Hematopoietic multipotent progenitor cell (in vitro differentiated cells): ENCODE data around the gene ATG4A. TPM values are rescaled to one million over a fixed set of nuclear protein-coding genes. Genes with fewer than 3 reads are reported as not detected.

Experiments used
- DNase-seq, 3 donors: peaks; one replicate each; pipeline ENCODE4 v3.0.0-alpha.2; 2011 to 2015; ENCODE audit warnings: low read depth in 2 of 3, low spot score in 2 of 3
- total RNA-seq: library from RNA; depleted of rRNA; stranded (reverse); fragments of >200 nt; gene quantifications from one replicate; pipeline ENCODE4 v1.2.3, GENCODE V29; 2012

The ATG4A gene, protein sequence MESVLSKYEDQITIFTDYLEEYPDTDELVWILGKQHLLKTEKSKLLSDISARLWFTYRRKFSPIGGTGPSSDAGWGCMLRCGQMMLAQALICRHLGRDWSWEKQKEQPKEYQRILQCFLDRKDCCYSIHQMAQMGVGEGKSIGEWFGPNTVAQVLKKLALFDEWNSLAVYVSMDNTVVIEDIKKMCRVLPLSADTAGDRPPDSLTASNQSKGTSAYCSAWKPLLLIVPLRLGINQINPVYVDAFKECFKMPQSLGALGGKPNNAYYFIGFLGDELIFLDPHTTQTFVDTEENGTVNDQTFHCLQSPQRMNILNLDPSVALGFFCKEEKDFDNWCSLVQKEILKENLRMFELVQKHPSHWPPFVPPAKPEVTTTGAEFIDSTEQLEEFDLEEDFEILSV
- total RNA-seq, result 5.7 TPM

DNA sequence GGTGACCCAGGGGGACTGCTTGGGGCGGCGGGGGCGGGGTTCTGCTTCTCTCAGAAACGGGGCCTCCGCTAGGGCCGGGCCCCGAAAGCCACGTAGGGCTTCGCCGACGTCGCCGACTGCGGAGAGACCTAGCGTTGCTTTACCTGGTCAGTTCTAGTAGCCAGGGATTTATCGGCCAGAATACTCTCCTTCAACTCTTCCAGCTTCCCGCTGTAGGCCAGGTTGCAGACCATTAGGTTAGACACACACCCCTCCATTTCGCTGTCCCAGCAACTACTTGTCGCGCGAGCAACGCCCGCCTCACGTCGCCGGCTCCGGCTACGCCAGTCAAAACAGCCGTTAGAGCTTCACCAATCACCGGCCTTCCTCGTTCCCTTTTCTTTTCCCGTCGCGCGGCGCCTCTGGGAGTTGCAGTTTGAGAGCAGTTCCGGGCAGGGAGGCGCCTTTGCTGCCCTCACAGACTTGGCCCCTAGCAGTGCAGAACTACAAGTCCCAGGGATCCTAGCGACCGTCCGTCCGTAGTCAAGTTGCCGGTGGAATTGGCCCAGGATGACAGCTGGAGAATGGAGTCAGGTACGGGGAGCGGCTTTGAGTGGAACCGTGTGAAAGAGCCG, at the start of gene ATG4A, which contains the start of gene PSMD10:
ATG4A (plus strand) TSS at position 515 of the 614 bp plus-strand sequence; CDS start at position 564, 49 bp downstream.
PSMD10 (minus strand) TSS at position 279 of the 614 bp plus-strand sequence; CDS start at position 257, 22 bp downstream.
- DNase-seq, result peak; percentile 68 to 97 (median 92)

DNA sequence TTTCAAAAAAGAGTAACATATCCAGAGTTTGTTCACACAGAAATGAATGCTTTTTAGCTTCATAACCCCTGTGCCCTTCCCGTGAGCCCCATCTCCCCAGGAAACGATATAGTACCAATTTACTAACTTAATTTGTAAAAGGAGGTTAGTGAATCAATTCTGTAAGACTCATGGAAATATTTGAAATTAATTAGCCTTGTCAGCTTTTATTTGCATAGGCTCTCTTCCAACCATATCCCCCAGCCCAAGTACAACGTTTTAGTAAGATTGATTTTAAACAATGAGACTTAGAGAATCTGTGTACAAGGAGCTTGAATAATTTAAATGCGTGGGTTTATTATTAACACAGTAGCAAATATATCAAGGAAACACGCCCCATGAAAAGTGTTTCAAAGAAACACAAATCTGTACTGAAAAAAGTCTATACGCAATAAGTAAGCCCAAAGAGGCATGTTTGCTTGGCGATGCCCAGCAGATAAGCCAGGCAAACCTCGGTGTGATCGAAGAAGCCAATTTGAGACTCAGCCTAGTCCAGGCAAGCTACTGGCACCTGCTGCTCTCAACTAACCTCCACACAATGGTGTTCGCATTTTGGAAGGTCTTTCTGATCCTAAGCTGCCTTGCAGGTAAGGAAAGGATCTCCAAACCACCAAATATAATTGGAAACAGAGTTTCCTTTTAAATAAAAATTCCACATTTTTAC, 46.9 kb upstream of the ATG4A start, which contains the start of gene VSIG1:
VSIG1 (plus strand) TSS at position 512 of the 703 bp plus-strand sequence; CDS start at position 578, 66 bp downstream.
- no peak for DNase-seq

DNA sequence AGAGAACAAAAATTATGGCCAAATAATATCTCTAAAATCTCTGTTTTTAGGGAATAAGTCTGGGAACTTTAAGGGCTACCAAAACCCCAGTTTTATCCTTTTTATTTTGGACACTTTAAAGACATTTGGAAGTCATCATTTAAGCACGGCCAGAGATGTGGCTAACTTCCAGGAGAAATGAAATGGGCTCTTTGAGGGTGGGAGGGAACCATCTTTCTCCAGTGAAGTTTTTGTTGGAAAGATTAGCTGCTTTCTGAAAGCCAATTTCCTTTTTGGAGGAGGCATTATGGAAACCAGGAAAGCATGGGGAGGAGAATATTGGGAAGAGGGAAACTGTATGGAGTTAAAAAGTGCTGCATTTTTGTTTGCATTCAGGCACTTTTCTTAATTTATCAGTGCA, 41.9 kb upstream of the ATG4A start:
- DNase-seq, result no peak

DNA sequence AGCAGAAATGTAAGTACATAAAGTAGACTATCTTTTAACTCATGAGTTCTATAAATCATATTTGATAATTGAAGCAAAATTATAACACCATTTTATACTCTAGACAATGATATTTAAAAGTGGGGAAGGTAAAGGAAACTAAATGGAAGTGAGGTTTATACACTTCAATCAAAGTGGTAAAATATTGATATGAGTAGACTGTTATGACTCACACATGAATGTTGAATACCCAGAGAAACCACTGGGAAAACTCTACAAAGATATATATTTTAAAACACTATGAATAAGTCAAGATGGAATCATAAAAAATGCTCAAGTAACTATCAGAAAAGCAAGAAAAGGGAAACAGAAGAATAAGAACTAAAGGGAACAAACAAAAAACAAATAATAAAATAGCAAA, 38.4 kb upstream of the ATG4A start:
- DNase-seq, result no peak

DNA sequence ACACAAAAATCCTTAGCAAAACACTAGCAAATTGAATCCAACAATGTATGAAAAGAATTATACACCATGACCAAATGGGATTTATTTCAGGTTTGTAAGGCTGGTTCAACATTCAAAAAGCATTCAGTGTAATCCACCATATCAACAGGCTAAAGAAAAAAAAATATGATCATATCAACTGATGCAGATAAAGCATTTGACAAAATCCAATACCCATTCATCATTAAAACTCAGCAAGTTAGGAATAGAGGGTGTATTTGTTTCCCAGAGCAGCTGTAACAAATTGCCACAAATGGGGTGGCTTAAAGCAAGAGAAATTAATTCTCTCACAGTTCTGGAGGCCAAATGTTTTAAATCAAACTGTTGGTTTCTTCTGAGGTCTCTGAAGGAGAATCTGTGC, 36.0 kb upstream of the ATG4A start:
- DNase-seq, result no peak

DNA sequence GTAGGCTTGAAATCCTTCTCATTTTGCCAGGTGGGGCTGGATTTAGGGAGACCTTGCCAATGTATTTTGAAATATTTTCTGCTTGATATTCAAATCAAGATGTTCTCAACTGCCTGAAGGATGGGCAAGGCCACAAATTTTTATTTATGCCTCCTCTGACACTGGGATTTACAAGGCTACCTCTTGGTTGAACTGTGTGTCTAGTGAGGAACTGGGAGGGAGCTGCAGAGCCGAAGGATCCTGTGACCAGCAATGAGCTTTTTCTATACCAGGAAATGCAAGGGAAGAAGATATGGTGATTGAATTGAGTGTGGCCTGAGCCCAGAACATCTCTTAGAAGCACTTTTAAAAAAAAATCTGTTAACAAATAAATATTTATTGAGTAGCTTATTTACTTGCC, 31.8 kb upstream of the ATG4A start:
- no peak for DNase-seq

DNA sequence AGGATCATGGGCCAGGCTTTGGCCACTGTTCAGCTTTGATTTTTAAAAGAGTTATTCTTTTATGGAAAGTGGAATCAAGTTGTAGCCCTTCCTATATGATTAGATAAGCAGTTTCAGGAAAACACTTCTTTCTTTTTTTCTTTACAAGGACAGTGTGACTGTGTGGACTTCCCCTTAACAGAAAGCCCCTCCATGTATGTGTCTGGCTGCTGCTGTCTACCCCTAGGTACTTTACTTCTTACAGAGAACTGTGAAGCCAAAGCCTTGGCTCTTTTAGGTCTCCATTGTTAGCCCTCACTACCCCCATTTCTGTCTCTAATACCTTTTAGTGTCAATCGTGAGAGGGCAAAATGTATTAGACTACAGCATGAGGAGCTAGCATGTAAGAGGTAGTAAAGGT, 27.6 kb upstream of the ATG4A start:
- no peak for DNase-seq

DNA sequence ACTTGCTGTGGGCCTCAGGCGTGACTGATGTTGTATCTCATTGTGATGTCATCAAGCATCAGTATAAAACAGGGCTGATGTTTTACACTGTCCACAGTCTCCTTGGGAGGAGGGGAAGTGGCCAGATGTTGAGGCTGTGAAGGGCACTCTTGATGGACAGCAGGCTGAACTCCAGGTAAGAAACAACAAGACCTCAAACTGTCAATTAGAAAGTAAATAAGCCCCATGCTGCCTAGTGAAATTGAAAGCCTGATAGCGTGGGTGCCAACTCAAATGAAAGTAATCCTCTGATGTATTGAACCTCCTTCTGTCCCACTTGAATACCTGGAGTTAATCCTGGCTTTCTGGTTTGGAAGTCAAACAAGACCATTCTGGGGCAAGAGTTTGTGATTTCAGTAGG, 27.0 kb upstream of the ATG4A start:
- DNase-seq, result no peak

DNA sequence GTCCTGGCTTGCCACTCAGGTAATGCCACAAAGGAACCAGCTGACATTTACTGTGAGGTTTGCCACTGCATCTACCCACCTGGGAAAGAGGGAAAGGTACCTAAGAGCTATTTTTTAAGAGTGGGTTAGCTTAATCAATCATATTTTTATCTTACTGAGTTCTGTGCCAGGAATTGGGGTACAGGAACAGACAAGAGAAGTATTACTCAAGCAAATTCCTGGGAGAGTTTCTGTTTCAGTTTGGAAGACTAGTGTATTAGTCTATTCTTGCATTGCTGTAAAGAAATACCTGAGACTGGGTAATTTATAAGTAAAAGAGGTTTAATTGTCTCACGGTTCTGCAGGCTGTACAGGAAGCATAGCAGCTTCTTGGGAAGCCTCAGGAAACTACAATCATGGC, 23.5 kb upstream of the ATG4A start:
- no peak for DNase-seq

DNA sequence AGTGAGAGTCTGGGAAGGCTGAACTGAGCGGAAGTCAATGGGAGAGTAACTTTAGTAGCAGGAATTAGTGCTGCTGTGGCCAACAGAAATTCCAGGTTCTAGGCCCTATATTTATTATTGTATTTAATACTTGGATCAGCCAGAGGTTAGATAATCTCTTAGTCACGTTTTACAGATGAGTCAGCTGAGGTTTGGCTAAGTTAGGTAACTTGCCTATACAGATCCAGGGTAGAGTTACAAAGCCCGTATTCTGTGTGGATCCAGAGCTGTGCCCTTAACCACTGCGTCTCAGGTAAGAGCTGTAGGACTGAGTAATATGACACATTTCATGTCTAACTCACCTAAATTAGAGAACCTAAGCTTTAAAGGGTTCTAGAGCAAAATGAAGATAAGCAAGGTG, 20.7 kb upstream of the ATG4A start:
- no peak for DNase-seq

DNA sequence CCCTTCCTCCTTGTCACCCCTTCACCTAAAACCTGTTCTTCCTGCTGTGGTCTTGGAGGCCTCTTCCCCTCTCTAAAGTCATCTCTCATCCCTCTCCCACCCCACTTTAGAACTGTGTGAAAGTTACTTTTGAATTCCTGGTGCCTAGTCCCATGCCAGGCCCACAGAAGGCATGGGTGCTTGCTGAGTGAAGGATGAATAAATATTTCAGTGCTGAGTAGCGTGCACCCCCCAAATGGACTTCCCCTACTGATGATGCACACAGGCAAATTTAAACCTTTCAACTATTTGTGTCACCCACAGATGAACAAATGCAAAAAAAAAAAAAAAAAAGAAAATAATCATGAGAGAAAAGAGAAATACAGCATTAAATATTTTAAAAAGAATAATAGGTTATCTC, 20.0 kb upstream of the ATG4A start:
- DNase-seq, result no peak

DNA sequence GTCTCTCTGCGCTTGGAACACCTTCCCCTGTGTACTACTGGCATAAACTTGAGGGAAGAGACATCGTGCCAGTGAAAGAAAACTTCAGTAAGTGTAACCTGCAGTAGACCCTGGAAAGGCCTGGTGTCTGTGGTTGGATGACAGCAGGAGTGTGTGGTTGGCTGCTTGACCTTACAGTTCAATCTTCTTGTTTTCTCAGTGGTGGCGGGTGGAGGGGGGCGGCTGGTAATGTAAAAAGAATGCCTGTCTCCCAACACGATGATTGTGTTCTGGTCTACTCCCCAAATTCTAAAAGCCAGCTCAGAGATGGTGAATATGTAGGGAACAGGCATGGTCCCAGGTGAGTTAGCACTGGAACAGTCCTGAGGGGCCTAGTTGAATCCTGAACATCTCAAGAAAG, 18.8 kb upstream of the ATG4A start:
- no peak for DNase-seq

DNA sequence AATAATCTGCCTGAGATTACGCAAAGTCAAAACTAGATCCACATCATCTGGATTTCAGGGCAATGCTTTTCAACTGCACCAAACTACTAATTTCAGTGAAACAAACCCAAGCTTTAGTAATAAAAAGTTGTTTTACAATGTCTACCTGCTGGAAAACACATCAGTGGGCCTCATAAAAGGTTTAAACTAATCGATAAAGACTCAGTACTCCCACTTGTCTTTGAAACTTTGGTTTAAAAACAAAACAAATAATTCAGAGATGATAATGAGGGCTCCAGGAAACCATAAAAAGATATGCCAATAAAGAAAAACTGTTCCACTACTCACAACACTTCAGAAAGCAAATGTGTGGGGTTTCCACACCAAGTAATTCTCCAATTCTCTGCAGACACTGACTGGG, 10.5 kb upstream of the ATG4A start:
- no peak for DNase-seq

DNA sequence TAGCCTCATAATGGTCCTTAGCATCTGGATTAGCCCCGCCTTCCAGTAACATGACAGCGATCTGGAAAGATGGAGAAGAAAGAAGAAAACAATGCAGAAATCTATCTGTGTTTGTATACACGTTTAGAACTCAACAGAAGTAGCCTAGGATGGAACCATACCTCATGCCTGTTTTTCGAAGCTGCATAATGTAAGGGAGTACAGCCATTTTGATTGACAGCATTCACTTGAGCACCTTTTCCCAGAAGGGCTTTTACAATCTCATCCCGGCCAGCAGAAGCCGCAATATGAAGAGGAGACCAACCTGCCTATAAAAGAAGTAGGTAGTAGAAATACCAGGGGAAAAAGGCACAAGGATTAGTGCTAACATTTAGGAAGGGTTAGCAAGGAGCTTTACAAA, 3.8 kb upstream of the ATG4A start:
- no peak for DNase-seq

DNA sequence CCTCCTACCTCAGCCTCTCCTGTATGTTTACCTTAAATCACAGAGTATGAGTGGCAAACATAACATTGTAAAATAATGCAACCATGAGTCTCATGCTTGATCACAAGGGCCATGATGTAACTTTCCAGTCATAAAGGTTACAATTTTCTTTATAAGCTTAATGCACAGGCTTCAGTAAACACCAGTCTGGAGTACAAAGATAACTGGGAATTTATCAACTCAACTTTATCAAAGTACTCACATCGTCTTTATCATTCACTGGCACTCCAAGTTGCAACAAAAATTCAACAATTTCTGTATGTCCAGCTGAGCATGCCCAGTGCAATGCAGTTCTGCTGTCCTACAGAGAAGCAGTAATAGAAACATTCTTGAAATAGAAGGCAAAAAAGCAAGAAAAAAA, 3.1 kb upstream of the ATG4A start:
- no peak for DNase-seq

DNA sequence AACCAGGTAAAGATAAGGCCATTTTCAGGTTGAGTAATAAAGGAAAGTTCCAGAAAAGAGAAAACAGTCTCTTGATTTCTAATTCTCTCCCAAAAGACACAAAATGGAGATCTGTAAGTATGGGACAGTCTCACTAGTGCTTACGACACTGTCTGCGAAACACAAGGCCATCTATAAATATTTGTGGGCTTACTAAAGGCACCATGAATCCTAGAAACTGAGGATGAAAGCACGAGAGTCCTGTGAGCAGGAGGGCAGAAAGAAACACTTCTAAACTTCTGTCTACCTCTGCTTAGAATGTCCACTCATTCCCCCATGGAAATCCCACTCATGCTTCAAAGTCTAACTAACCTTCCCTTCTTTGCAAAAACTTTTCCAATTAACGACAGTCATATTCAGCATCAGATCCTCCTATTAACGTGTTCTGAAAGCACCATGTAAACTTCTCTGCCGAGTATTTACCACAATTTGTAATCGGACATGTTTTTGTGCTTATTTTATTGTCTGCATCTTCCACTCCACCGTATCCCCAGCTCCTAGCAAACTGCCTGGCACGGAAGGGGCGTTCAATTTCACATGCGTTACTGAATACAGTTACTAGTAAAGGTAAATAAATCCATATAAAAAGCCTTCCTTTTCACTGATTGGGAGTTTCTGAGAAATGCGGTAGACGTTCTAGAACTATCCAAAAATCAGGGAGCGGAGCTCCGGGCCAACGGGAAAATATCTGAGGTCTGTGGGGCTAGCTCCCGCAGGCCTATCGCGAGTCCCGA, 901 bp upstream of the ATG4A start:
- DNase-seq, result peak in 2 of 3 donors; percentile 2 to 4

DNA sequence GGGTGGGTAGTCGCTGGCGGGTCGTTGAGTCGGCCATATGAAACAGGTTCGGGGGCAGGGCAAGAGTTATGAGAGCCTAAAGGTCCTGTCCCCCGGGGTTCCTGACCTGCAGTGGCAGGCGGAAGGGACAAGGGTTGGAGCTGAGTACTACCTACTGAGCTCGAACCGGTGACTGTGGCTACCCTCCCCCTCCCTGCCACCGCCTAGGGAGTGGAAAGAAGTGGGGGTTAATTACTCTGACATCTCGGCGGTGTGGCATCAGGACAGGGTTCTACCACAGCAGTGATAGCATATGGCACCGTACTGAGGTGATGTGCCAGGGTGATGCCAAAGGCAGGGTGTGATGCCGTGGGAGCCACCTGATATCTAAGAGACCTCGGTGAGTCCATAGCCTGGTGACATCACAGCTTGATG, 307 bp downstream of the ATG4A start:
- peak in 2 of 3 donors; percentile 7 to 11 for DNase-seq

DNA sequence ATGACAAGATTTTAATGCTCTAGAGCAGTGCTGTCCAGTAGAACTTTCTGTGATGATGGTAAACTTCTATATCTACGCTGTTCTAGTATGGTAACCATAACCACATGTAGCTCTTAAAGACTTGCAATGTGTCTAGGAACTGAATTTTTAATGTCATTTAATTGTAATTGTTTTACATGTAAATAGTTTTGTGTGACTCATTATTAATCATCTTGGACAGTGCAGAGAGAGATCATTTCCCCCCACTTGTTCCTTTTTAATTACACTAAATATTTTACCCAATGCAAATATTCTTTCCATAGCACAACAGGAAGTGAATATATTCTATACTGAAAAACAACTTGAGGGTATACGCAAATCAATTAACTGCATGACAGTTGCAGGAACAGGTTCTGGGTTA, 5.8 kb downstream of the ATG4A start:
- DNase-seq, result no peak

DNA sequence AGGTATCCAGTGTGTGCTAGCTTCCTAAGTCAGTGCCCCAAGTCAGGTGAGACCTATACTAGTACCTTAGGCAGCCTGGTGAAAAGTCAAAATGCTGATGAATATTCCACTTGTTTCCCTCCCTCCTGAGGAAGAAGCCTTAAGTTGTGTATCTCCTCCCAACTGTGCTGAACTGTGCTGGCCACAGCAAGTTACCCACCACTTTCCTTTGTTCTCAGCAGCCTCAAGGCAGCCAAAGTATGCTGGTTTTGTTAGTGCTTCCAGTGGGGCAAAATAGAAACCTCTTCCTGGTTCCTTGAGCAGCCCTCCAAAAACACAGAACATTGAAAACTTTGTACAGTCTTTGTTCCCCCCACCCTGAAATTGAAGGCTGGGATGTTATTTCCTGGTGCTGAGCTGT, 13.9 kb downstream of the ATG4A start:
- DNase-seq, result no peak

DNA sequence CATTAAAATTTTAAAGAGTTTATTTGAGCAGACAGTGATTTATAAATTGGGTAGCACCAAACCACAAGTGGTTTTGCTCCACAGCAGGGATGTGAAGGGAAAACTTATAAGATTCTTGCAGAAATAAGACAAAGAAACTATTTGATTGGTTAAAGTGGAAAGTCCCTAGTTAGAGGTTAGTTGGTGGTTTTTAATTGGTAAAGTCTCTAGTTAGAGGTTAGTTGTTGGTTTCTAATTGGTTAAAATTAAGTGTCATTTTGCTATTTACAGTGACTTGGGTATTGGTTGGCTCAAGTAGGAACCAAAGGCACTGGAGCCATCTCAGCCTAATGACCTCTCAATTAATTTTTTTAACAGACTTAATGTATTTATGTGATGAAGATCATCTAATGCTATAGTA, 23.0 kb downstream of the ATG4A start:
- no peak for DNase-seq

DNA sequence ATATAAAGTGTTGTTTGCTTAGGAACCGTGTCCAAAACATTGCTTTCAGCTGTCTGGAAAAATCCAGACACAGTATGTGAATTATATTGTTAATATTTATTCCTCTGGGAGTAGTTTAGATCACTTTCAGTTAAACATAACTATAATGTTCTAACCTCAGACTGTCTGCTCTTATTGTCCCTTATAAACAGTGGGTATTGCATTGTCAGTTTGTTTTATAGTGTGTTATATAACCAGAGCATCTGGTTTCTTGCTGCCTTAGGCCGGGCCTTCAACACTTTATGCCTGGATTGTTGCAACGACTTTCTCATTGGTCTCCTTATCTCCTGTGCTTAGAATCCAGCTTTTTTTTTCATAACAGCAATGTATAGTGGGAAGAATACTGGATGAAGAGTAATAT, 26.4 kb downstream of the ATG4A start:
- DNase-seq, result no peak
